DMS114 treated with DMSO at 0.1 percent for 48 hours (cell line): Measurements from ENCODE around the gene RAPGEF4.
"Not testable (repeated sequence)": the region's sequence is repeated elsewhere in the genome, so short reads cannot be mapped to it uniquely, and the experiment has no call there.

Source experiments
- DNase-seq: peaks from one replicate; lab custom pipeline; 2025; ENCODE audit not compliant: unreplicated experiment; lab: John Stamatoyannopoulos, UW

Gene RAPGEF4

DNA sequence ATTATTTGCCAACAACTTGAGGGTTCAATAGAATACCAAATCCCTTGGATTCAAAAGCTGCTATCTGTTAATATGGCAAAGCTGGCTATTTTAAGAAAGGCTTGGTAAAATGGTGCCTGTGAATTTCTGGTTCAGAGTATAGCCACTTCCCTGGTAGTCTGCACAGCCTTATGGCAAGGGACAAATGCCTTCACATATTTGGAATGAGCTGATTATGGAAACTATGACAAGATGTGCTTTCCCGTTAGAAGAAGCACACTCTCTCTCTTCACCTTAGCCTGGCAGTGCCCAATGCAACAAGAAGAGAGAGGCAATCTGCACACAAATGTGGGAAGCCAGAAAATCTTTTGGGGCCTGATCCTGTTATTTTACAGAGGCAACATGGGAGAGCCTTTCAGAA is 292.5 kb downstream of the RAPGEF4 start:
- DNase-seq = no peak

GRCh38 chr2:173028671-173029070 is 293.0 kb downstream of the RAPGEF4 start:
- DNase-seq = no peak

GRCh38 chr2:173030561-173031490 is 295.2 kb downstream of the RAPGEF4 start:
- DNase-seq = no peak

DNA sequence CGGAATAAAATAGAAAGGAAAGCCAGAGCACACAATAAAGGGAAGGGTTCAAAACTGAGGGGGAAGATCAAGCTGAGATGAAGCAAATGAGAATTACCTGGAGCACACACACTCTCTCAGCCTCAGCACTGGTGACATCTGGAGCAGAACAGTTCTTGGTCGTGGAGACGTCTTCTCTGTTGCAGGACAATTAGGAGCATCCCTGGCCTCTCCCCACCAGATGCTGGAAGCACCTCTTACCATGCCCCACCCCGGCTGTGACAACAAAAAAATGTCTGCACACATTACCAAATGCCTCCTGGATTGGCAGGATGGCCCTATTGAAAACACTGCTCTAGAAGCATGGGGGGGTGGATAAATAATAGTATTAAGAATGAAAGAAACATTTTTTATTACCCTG is 296.4 kb downstream of the RAPGEF4 start:
- DNase-seq = no peak

GRCh38 chr2:173033084-173033483 is 297.4 kb downstream of the RAPGEF4 start:
- DNase-seq = no peak

- no peak for DNase-seq
These were observed 298.5 kb downstream of the RAPGEF4 start for GRCh38 chr2:173034143-173034542.

- no peak for DNase-seq
These were observed 301.8 kb downstream of the RAPGEF4 start for GRCh38 chr2:173037245-173038120.

DNA sequence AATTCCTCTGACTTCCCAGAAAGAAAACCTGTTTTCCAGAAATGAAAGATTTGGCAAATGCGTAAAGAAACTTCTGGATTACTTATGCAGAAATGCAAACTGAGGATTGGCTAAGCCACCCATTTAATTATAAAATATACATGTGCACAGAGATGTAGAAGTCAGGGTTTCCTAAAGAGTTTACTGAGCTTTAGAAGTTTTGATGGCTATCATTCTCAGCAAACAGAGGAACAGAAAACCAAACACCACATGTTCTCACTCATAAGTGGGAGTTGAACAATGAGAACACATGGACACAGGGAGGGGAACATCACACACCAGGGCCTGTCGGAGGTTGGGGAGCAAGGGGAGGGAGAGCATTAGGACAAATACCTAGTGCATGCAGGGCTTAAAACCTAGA is 302.6 kb downstream of the RAPGEF4 start:
- DNase-seq = not testable (repeated sequence)

GRCh38 chr2:173040729-173041128 is 305.1 kb downstream of the RAPGEF4 start:
- DNase-seq = no peak

DNA sequence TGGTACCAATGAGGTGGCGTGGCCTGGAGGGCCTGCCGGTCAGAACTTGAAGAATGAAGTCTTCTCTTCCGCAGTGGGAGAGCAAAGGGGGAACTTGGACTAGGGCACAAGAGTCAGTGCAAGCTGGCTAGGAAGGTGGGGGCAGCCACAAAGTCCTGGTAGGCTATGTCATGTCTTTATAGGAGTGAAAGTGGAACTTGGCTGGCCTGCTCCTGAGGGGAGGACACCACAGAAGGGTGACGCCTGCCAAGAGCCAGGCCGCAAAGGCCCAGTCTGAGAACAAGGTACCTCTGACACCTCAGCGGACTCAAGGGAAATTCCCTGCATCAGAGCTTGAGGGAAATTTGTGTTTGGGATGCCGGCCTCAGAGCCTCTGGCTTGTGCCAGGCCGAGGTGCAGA is 307.8 kb downstream of the RAPGEF4 start:
- no peak for DNase-seq

DNA sequence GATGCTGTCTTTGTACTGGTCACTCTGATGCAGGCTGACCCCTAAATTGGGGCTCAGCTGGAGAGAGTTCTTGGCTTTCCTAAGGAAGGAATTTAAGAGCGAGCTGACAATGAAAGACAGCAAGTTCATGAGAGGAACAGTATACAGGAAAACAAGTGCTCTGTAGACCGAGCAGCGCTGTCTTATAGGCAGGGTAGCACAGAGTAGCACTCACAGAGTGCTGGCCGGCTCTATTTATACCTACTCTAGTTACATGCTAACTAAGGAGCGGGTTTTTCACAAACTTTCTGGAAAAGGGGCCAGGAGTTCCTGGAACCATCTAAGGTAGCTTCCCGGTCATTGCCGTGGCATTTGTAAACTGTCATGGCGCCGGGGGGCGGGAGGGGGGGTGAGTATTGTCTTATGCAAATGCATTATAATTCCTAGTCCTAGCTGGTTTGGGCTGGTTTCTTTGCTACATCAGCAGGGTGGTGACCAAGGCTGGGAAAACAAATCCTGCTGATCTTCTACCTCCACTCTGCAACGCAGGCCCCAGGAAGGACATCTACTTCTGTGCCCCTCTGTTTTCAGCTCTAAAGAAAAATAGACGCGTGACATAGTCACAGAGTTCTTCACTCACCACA is 308.4 kb downstream of the RAPGEF4 start:
- DNase-seq = no peak

DNA sequence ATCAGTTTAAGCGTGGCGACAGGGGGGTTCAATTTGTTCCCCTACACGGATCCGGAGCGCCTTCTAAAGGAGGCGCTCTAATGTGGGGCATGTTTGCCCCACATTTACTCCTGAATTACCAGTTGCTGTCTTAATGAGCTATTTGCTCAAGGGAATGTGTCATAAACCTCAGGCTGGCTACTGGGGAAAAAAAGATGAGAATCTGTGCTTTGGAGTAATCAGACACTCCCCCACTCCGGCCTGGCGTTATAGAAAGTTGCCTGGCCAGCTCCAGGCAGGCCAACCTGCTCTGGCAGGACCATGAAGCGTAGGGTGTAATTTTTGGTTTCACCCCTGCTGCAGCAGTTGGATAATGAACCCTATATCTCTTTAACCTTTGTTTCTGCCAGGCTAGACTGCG is 309.0 kb downstream of the RAPGEF4 start:
- DNase-seq = no peak

DNA sequence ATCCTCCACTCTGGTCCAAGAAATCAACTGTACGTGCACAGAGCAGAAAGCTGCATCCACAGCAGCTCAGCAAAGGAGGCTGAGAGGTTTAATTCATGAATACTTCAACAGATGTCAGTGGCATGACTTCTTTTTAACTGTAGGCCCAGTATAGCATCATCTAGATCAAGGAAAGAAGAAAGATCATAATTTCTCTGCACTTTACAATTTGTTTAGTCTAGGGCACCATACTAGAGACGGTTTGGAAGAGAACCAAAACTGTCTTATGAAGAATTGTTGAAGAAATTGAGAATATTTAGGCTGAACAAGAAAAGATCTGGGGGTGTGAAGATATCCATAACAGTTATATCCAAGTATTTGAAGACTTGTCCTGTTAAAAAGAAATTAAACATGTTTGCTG is 309.5 kb downstream of the RAPGEF4 start:
- no peak for DNase-seq

DNA sequence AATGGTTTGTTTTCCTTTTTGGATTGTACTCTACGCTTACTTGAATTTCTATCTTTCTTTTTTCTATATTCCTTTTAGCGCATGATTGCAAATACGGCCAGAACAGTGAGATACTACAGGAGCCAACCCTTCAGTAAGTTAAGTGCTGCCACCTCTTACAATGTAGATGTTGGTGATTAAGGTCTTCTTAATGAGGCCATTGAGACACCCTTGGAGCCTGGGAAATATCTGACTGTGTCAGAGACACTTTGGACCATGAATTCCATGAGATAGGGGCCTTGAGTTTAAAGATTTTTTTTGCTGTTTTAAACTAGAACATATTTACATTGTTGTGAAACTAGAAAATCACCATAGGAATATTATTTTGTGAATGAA is 312.9 kb downstream of the RAPGEF4 start:
- no peak for DNase-seq

DNA sequence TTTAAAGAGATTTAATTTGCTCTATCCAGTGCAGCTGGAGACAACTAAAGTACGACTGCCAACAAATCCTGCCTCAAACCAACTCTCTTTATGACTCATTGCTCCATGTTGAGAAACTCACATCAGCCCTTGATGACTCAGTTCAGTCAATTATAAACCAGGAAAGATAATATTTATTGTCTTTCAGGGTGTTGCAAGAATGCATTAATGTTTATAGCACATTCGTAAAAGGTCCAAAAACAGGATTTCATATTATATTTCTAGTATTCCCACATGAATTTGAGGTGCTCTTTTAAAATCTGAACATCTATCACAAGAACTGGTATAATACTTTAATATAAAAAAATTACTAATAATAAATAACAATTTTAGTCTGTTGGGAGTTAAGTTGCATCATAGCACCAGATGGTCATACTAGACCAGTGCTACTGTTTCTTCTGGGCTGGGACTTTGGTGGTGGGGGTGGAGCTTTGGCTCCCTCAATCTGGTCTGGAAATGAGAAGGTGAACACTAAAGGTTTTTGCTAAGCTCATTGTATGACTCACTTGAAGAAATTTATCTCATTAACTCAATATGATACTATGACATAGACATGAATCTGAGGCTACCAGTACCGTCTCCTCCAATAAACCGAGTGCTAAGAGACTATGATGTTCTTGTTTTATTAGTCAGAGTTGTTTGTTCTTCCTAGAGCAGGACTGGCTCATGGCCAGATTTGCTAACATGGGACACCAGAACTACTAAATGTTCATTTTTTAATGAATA is 313.4 kb downstream of the RAPGEF4 start:
- no peak for DNase-seq

GRCh38 chr2:173049831-173050230 is 314.2 kb downstream of the RAPGEF4 start:
- DNase-seq = no peak

DNA sequence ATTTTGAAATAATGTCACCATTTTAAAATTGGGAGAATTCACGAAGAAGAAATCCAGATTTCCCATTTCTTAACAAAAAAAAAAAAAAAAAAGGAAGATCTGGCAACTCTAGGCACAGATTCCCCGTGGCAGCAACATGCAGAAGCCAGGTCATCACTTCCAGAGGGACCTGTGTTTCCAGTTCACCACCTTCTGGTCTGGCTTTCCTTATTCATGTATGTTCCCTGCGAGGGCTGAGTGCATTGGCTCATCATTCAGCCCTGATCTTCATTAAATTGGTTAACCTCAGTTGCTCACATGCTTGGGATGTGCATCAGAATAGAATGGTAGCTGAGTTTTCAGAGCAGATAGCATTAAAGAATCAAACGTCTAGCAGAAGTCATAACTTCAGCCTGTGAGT is 315.0 kb downstream of the RAPGEF4 start:
- no peak for DNase-seq

DNA sequence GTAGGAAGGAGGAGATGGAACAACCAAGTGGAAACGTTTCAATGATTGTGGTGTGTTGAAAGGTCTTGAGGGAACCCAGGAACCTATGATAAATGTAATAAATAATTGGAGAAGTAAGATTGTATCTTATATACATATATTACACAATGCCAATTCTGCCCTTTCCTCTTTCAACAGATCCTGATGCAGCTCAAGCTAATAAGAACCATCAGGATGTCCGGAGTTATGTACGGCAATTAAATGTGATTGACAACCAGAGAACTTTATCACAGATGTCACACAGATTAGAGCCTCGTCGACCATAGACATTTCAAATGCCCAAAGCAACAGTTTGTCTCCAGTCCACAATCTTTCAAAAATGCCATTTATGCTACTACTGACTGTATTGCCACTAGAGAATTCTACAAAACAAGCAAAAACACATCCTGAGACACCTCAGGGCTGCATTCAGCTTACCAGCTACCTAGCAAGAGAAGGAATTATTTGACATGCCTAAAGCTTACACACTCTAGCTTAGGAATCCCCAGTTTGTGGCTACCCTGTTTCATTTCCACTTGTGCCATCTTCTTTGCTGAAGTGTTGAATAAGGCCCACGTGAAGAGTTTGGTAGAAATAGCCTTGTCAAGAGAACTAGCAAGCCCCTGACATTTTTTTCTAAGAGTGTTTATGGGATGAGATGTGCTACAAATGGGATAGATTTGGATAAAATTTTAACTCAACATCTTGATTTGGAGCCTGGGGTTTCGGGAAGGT is 316.0 kb downstream of the RAPGEF4 start:
- no peak for DNase-seq

DNA sequence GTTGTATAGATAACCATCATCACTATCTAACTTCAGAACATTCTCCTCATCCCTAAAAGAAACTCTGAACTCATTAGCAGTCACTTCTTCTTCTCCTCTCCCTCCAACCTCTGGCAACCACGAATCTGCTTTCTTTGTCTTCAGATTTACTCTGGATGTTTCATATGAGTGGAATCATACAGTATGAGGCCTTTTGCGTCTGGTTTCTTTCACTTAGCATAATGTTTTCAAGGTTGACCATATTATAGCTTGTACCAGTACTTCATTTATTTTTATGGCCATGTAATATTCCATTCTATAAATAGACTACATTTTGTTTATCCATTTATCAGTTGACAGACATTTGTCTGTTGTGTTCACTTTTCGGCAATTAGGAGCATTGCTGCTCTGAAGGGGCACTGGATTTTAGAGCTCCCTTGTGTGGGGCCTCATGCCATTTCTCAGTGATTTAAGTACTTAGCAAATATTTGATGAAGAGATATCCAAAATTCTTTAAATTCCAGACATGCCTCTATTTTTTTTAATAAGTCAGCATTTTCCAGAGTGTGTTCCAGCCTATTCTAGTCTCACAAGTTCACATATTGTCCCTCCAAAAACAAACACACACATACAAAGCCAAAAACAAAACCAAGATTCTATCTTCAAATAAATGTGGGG is 317.5 kb downstream of the RAPGEF4 start:
- no peak for DNase-seq

DNA sequence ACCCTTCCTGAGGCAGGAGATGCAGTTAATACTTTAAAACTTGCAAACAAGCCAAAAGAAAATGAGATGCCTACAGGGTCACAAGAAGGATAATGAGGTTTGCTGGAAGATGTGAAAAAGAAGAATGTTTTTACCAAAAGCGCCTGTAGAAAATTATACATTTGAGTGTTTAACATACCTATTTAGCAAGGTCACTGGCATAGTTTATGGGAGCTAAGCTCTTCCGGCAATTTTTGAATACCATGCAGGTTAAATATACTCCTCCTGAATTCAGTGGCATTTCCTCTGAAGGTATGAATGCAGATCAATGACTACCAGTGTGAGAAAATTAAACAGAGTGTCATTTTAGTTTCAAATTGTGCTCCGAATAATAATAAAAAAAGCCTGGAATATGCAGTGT is 318.8 kb downstream of the RAPGEF4 start:
- DNase-seq = no peak
